Neural progenitor cell (in vitro differentiated cells): ENCODE data around the gene SEL1L2. TPM values are rescaled to one million over a fixed set of nuclear protein-coding genes. Genes with fewer than 3 reads are reported as not detected.

Experiments
- DNase-seq: peaks from one replicate; pipeline ENCODE4 v3.0.0-alpha.2; 2016; ENCODE audit warnings: low spot score
- H2AFZ ChIP-seq: fragments of 200-600 bp; sonication (generic); replicated peaks from 2 replicates; pipeline ENCODE4 v1.6.1; 2016; ENCODE audit warnings: antibody characterized with exemption
- H3F3A ChIP-seq: fragments of 200-600 bp; sonication (generic); 2 replicates; pipeline ENCODE4 v1.6.1; 2016; ENCODE audit warnings: antibody characterized with exemption, low read depth
- H3K27ac ChIP-seq: fragments of 200-600 bp; sonication (generic); 2 replicates; pipeline ENCODE4 v1.5.1; 2016; ENCODE audit warnings: mild to moderate bottlenecking
- H3K27me3 ChIP-seq: fragments of 200-600 bp; sonication (generic); 2 replicates; pipeline ENCODE4 v1.6.1; 2016; ENCODE audit warnings: mild to moderate bottlenecking, moderate library complexity
- H3K36me3 ChIP-seq: fragments of 200-600 bp; sonication (generic); 2 replicates; pipeline ENCODE4 v1.5.1; 2016
- H3K4me1 ChIP-seq: fragments of 200-600 bp; sonication (generic); 2 replicates; pipeline ENCODE4 v1.6.1; 2016; ENCODE audit warnings: mixed run types
- H3K4me2 ChIP-seq: fragments of 200-600 bp; sonication (generic); 2 replicates; pipeline ENCODE4 v1.6.1; 2016
- H3K4me3 ChIP-seq: fragments of 200-600 bp; sonication (generic); 2 replicates; pipeline ENCODE4 v1.5.1; 2016
- H3K79me2 ChIP-seq: fragments of 200-600 bp; sonication (generic); 2 replicates; pipeline ENCODE4 v1.6.1; 2016; ENCODE audit warnings: low read depth
- H3K9ac ChIP-seq: fragments of 200-600 bp; sonication (generic); 2 replicates; pipeline ENCODE4 v1.6.1; 2016
- H3K9me3 ChIP-seq: fragments of 200-600 bp; sonication (generic); 2 replicates; pipeline ENCODE4 v1.5.1; 2016; ENCODE audit warnings: low read depth
- H4K20me1 ChIP-seq: fragments of 200-600 bp; sonication (generic); 2 replicates; pipeline ENCODE4 v1.6.1; 2016; ENCODE audit warnings: low read depth
- H3K27ac Mint-ChIP-seq: 3 replicates; pipeline ENCODE4 v1.8.0; 2021; ENCODE audit warnings: mixed read lengths
- H3K27me3 Mint-ChIP-seq: 2 replicates; pipeline ENCODE4 v1.8.0; 2022; ENCODE audit warnings: low read depth, mild to moderate bottlenecking, inconsistent platforms, moderate library complexity, mixed read lengths; ENCODE audit not compliant: insufficient read depth
- H3K36me3 Mint-ChIP-seq: 3 replicates; pipeline ENCODE4 v1.8.0; 2021; ENCODE audit warnings: mixed read lengths
- H3K4me1 Mint-ChIP-seq: 3 replicates; pipeline ENCODE4 v1.8.0; 2021; ENCODE audit warnings: mixed read lengths
- H3K4me3 Mint-ChIP-seq: 3 replicates; pipeline ENCODE4 v1.8.0; 2021; ENCODE audit warnings: mild to moderate bottlenecking, moderate library complexity, mixed read lengths
- H3K9me3 Mint-ChIP-seq: 3 replicates; pipeline ENCODE4 v1.8.0; 2020; ENCODE audit warnings: mixed read lengths
- EZH2 ChIP-seq: fragments of 200-600 bp; sonication (generic); IDR thresholded peaks from 2 replicates; pipeline ENCODE4 v1.6.1; 2017; ENCODE audit warnings: antibody characterized with exemption, mild to moderate bottlenecking, moderate library complexity
- EZH2phosphoT487 ChIP-seq: fragments of 200-600 bp; sonication (generic); IDR thresholded peaks from 2 replicates; pipeline ENCODE4 v1.6.1; 2017; ENCODE audit warnings: antibody characterized with exemption
- total RNA-seq: library from RNA; depleted of rRNA; stranded (reverse); fragments of >200 nt; gene quantifications from 2 replicates; pipeline ENCODE4 v1.2.3, GENCODE V29; 2015; ENCODE audit warnings: low replicate concordance
- TF ChIP-seq, protein P1 (sequence below): fragments of 200-600 bp; sonication (generic); IDR thresholded peaks from 2 replicates; pipeline ENCODE4 v1.5.1; 2017; ENCODE audit warnings: antibody characterized with exemption, mild to moderate bottlenecking

Gene SEL1L2
- total RNA-seq, 1 donor from 2014 or later = 0.77 TPM

DNA sequence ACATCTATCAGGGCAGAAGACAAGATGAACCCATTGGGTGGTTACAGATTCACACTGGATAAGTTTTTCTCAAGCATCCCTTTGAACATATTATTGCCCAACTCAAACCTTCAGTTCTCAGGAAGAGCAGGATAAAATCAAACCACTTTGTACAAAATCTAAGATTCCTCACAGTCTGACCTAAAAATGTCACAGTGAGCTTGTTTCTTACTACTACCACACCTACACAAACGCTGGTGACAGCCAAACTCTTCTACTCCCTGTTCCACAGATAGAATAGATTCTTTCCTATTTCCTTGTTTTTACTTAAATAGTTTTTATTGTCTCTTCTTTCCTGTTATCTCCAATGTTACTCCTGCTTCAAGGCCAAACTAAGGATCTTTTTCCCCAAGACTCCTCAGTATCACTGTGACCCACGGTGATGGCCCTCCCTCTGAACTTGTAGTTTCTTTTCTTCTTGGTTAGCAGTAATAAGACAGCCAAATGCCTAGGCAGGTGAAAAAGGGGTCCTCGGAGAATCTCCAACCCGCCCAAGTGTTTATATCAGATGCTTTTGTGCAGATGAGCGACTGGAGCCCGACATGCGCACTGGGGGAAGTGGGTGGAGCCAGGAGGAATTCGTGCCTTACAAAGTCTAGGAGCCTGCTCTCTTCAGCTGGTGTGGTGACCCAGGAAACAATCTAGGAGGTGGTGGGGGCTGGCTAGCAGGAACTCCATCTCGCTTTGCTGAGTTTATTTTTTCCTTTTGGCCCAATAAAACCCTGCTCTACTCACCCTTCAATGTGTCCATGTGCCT is 53.4 kb downstream of the SEL1L2 start:
- TF ChIP-seq EZH2phosphoT487 (no peak), EZH2 (no peak)
- TF ChIP-seq, protein P1, sequence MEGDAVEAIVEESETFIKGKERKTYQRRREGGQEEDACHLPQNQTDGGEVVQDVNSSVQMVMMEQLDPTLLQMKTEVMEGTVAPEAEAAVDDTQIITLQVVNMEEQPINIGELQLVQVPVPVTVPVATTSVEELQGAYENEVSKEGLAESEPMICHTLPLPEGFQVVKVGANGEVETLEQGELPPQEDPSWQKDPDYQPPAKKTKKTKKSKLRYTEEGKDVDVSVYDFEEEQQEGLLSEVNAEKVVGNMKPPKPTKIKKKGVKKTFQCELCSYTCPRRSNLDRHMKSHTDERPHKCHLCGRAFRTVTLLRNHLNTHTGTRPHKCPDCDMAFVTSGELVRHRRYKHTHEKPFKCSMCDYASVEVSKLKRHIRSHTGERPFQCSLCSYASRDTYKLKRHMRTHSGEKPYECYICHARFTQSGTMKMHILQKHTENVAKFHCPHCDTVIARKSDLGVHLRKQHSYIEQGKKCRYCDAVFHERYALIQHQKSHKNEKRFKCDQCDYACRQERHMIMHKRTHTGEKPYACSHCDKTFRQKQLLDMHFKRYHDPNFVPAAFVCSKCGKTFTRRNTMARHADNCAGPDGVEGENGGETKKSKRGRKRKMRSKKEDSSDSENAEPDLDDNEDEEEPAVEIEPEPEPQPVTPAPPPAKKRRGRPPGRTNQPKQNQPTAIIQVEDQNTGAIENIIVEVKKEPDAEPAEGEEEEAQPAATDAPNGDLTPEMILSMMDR = no peak
- no peak overlapping the region for H3K9ac ChIP-seq
- H2AFZ ChIP-seq = no peak overlapping the region
- no peaks in the 10 kb centered on the region for H3K79me2 ChIP-seq
- Mint-ChIP-seq H3K27ac (no peak overlapping the region), H3K4me1 (no peaks in the 10 kb centered on the region), H3K9me3 (no peaks in the 10 kb centered on the region), H3K27me3 (peaks cover 3% of the 10 kb centered on the region), H3K4me3 (no peak overlapping the region), H3K36me3 (no peaks in the 10 kb centered on the region)
- H3K9me3 ChIP-seq = no peaks in the 10 kb centered on the region
- no peaks in the 10 kb centered on the region for H4K20me1 ChIP-seq
- peaks cover 6% of the 10 kb centered on the region for H3F3A ChIP-seq
- no peak overlapping the region for H3K27ac ChIP-seq
- no peaks in the 10 kb centered on the region for H3K4me1 ChIP-seq
- no peak overlapping the region for H3K4me2 ChIP-seq
- no peak for DNase-seq
- H3K4me3 ChIP-seq = no peak overlapping the region
- H3K27me3 ChIP-seq = no peaks in the 10 kb centered on the region
- no peaks in the 10 kb centered on the region for H3K36me3 ChIP-seq

DNA sequence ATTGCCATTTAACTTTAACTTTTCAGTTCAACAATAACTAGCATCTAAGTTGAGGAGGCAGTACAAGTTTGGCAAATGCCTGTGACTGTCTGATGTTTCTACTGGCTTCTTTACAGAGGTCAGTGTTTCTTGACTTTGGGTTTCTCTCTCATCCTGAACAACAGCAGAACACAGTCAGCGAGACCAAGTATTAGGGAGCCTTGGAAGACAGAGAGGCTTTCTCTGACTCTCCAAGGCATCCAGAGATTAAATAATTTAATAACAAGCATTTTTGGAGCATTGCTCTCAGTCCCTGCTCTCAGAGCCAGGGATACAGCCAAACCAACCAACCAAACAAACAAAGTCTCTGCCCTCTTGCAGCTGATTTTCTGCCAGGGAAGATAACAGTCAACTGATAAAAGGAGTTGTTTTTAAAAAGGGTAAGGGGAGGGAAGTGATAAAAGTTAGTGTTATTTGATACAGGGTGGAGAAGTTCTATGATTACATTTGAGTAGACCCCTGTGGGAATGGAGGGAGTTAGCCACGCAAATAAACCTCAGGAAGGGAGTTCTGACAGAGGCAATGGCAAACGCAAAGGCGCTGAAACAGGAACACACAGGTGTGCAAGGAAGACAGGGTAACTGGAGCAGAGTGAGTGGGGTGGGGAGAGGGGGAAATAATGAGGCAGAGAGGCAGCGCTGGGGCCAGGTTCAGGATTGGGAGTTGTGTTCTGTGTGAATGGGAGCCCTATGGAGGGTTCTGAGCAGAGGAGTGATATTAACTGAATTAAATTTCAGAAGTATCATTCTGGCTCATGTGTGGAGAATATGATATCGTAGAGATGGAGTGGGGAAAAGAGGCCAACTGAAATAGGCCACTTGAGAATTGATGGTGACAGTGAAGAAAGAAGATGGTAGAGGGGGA is 55.2 kb downstream of the SEL1L2 start:
- Histone ChIP-seq H4K20me1 (no peaks in the 10 kb centered on the region), H2AFZ (no peak overlapping the region), H3K4me2 (no peak overlapping the region), H3K4me1 (no peaks in the 10 kb centered on the region), H3K9ac (no peak overlapping the region), H3K36me3 (no peaks in the 10 kb centered on the region), H3K27me3 (no peaks in the 10 kb centered on the region), H3K9me3 (no peaks in the 10 kb centered on the region), H3K27ac (no peak overlapping the region), H3K4me3 (no peak overlapping the region), H3K79me2 (no peaks in the 10 kb centered on the region), H3F3A (peaks cover 6% of the 10 kb centered on the region)
- no peaks in the 10 kb centered on the region for H3K4me1 Mint-ChIP-seq
- peaks cover 2% of the 10 kb centered on the region for H3K27me3 Mint-ChIP-seq
- no peak overlapping the region for H3K27ac Mint-ChIP-seq
- DNase-seq = no peak
- TF ChIP-seq EZH2 (no peak), EZH2phosphoT487 (no peak)
- TF ChIP-seq, protein P1 = no peak
- no peaks in the 10 kb centered on the region for H3K9me3 Mint-ChIP-seq
- no peak overlapping the region for H3K4me3 Mint-ChIP-seq
- H3K36me3 Mint-ChIP-seq = no peaks in the 10 kb centered on the region

DNA sequence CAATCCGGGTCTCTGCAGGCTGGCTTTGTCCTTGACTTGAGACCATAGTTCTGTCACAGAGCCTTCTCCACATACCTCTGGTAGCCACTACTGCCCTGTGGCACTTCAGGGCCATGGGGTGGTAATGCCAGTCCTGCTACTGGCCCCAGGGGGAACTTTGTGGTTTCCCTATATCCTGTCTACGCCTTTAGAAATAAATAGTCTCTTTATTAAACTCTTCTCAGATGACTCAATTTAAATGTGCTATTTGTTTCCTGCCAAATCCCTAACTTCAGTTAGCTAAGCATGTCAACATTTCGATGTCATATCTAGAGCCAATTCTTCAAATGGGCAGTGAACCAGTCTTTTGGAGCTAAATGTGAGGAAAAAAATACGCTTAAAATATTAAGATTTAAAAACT is 60.1 kb downstream of the SEL1L2 start:
- Histone ChIP-seq H3K79me2 (no peaks in the 10 kb centered on the region), H4K20me1 (no peaks in the 10 kb centered on the region), H3K4me3 (no peak overlapping the region), H3K27me3 (no peaks in the 10 kb centered on the region), H3K27ac (no peak overlapping the region), H3K9ac (no peak overlapping the region), H3F3A (peaks cover 6% of the 10 kb centered on the region), H2AFZ (no peak overlapping the region), H3K4me1 (no peaks in the 10 kb centered on the region), H3K4me2 (no peak overlapping the region), H3K36me3 (no peaks in the 10 kb centered on the region), H3K9me3 (no peaks in the 10 kb centered on the region)
- no peak for TF ChIP-seq EZH2
- no peak for TF ChIP-seq EZH2phosphoT487
- TF ChIP-seq, protein P1 = no peak
- H3K4me3 Mint-ChIP-seq = no peak overlapping the region
- no peaks in the 10 kb centered on the region for H3K9me3 Mint-ChIP-seq
- DNase-seq = no peak
- no peaks in the 10 kb centered on the region for H3K36me3 Mint-ChIP-seq
- H3K27me3 Mint-ChIP-seq = peaks cover 3% of the 10 kb centered on the region
- no peak overlapping the region for H3K27ac Mint-ChIP-seq
- H3K4me1 Mint-ChIP-seq = no peaks in the 10 kb centered on the region
